GM18861 (cell line): Measurements from ENCODE around the gene GH1.
"Not testable (repeated sequence)": the region's sequence is repeated elsewhere in the genome, so short reads cannot be mapped to it uniquely, and the experiment has no call there.

Source experiments
- ATAC-seq: cut with Tn5 transposase; IDR thresholded peaks from one replicate; pipeline ENCODE4 v1.9.1; 2021; ENCODE audit not compliant: unreplicated experiment

Gene GH1

GRCh38 chr17:63918789-63919305, at the start of gene GH1:
GH1 (minus strand) TSS chr17:63918839; CDS start chr17:63918776, 63 bp downstream.
- ATAC-seq, result not testable (repeated sequence)

GRCh38 chr17:63967953-63968352, 49.3 kb upstream of the GH1 start:
- no peak for ATAC-seq

GRCh38 chr17:63966646-63967264, 48.1 kb upstream of the GH1 start:
- peak; percentile 46 for ATAC-seq

- no peak for ATAC-seq
Observed at GRCh38 chr17:63963123-63963522, 44.5 kb upstream of the GH1 start.

- no peak for ATAC-seq
Observed at GRCh38 chr17:63962298-63962744, 43.7 kb upstream of the GH1 start.

- no peak for ATAC-seq
Observed at GRCh38 chr17:63961355-63962212, 42.9 kb upstream of the GH1 start.

GRCh38 chr17:63960430-63960829, 41.8 kb upstream of the GH1 start:
- ATAC-seq, result no peak

- no peak for ATAC-seq
Observed at GRCh38 chr17:63960006-63960405, 41.4 kb upstream of the GH1 start.

- ATAC-seq, result no peak
Observed at GRCh38 chr17:63956296-63956920, 37.8 kb upstream of the GH1 start.

- no peak for ATAC-seq
Observed at GRCh38 chr17:63955791-63956190, 37.2 kb upstream of the GH1 start.

- no peak for ATAC-seq
Observed at GRCh38 chr17:63955232-63955631, 36.6 kb upstream of the GH1 start.

- peak; percentile 63 for ATAC-seq
Observed at GRCh38 chr17:63954402-63955063, 35.9 kb upstream of the GH1 start.

GRCh38 chr17:63950940-63951907, 32.6 kb upstream of the GH1 start:
- no peak for ATAC-seq

- no peak for ATAC-seq
Observed at GRCh38 chr17:63949576-63950250, 31.1 kb upstream of the GH1 start.

- ATAC-seq, result no peak
Observed at GRCh38 chr17:63948521-63948920, 29.9 kb upstream of the GH1 start.

GRCh38 chr17:63947711-63948330, 29.2 kb upstream of the GH1 start:
- ATAC-seq, result no peak

GRCh38 chr17:63946440-63947363, 28.1 kb upstream of the GH1 start:
- peak; percentile 36 for ATAC-seq
